HG03521 (cell line): Measurements from ENCODE around the gene SHE.
"Not testable (repeated sequence)": the region's sequence is repeated elsewhere in the genome, so short reads cannot be mapped to it uniquely, and the experiment has no call there.

Source experiments
- ATAC-seq: cut with Tn5 transposase; IDR thresholded peaks from one replicate; pipeline ENCODE4 v1.9.1; 2021; ENCODE audit warnings: mild to moderate bottlenecking, moderate library complexity; ENCODE audit not compliant: unreplicated experiment

The SHE gene

DNA sequence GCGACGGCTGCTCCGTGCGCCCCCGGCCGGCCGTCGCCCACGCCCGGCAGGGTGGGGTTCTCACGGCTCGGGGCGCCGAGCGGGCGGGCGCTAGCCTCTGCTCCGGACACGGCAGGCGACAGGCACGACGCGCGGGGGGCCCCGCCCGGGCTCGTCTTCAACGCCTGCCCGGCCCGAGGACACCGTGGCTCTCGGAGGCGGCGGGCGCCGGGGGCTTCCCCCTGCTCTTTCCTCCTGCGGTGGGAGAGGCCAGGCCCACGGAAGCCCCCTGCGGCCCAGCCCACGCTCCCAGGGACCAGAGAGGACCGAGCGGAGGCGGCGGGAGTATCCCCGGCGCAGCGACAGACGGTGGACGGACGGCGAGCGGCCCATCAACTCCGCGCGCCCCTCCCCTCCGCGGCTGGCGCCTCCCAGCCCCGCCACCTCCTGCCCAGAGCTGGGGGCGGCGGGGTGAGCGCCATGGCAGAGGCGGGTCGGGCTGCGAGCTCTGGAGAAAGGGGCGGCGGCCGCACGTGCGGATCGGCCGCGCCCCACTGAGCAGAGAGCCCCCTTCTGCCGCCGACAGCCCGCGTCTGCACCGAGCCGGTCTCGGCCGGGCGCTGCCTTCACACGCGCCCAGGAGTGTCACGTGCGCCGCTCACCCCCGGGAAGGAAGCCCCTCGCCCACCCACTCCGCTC, at the start of gene SHE, which contains the start of gene TDRD10:
Gene SHE (minus strand): TSS at position 347 of the 678 bp plus-strand sequence. CDS start 386 bp downstream, outside the sequence.
Gene TDRD10 (plus strand): TSS at position 154 of the 678 bp plus-strand sequence. CDS start 4,685 bp downstream, outside the sequence.
- ATAC-seq, result no peak

DNA sequence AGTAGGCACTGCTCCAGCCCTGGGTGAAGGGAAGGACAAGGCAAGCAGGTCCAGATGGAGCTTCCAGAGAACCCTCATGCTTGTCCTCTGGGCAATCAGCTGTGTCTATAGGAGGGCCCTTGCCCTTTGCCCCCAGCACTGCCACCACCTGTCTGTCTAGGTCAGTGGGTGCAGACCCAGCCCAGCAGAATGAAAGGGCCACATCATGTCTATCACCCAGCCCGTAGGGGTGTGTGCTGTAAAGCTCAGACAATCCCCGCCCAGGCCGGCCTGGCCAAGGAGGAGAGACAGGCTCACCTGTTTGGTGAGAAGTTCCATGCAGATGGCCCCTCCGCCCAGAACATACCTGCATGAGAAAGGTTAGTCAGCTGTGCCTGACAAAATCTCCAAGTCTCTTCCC, 49.3 kb upstream of the SHE start:
- ATAC-seq, result no peak

DNA sequence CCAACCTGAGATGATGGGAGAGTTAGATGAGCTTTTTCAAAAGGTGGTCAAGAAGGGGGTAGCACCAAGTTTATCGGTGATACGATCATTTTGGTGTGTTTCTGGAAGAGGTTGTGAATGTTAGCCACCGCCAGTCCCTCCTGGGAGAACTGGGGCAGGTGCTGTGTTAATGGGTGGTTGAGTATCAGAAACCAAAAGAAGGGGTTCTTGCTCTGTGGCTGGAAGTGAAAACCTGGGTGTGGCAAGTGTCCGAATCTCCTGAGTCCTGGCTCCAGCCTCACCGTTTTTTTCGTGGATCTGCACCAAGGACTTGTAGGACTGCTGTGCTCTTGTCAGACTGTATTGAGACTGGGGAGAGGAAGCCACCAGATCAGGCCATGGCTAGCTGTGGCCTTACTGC, 48.4 kb upstream of the SHE start:
- ATAC-seq, result no peak

DNA sequence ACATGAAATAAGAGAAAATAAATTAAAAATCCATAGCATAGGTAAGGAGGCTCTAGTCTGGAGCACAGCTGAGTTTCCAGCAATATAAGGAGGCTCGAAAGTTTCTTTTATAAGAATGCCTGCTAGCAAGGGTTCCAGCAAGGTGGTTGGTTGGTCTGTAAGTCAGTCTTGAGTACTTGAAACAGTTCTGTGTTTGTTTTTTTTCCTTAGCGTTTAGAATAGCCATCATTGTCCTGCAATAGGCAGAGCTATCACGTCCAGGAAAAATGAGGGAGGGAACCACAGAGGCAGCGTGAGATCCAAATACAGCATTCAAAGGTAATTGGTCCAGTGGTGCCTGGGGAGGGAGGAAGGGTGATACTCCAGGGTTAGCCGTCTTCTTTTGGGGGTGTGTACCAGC, 47.9 kb upstream of the SHE start:
- no peak for ATAC-seq

DNA sequence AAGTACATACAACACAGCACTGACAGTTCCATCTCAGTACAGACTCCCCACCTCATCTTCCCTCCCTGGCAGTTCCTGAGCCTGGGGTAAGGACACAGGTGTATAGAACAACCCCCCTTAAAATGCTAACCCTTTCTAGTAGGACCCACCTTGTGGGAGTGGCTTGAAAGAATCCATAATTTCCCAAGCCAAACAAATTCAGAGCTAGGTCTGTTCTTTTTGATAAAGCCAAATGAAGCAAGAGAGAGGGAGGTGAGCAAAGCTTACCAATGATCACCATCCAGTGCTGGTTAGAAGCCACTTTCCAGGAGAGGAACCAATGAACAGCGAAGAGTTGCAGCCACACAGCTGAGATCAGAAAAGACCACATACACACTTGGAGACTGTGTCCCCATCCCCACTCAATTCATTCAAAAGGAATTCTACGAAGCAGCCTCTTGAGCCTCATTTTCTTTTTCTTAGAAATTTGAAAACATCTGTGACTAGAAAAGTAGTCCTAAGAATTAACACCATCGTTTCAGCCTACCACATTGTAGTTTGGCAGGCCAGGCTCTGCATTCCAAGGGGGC, 47.1 kb upstream of the SHE start:
- ATAC-seq, result no peak

DNA sequence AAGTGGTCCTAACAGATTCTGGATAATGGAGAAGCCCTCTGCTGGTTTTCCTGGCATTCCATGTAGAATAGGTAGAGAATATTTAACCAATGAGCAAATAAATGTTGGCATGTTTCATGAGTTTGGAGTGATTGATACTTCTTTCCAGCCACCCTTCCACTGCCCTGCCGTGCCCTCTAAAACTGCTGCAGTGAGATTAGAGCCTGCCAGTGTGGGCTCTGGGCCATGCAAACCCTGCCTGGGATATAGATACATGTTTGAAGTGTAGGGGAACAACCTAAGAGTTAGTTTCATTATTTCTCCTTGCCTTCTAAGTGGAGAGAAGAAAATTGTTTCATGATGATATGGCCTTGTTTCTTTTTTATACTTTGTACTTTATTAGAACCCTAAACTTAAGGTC, 45.8 kb upstream of the SHE start:
- no peak for ATAC-seq

DNA sequence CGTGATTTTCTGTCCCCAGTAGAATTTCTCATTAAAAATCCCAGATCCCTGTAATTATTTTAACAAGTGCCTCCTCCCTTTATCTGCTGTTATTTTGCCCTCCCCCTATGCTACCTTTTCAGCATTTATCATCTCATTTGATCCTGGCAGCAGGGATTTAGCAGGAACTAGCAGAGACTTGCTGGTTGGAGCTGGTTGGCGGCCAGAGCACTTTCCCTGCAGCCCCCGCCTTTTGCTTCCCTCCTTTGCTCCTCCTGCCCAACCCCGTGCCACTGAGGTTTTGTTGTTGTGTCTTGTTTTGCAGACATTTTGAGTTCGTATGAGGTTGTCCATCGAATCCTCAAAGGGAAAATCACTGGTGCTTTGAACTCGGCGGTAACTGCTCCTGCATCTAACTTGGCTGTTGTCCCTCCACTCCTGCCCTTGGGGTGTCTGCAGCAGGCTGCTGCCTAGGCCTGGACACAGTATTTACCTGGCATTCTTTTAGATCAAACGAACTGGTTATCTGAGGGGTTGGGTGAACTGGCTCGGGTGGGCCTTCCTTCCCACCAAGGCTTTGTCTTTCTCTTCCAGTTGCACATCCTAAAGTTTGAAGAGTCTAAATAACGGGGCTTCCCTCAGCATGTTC, 45.0 kb upstream of the SHE start:
- ATAC-seq, result no peak

DNA sequence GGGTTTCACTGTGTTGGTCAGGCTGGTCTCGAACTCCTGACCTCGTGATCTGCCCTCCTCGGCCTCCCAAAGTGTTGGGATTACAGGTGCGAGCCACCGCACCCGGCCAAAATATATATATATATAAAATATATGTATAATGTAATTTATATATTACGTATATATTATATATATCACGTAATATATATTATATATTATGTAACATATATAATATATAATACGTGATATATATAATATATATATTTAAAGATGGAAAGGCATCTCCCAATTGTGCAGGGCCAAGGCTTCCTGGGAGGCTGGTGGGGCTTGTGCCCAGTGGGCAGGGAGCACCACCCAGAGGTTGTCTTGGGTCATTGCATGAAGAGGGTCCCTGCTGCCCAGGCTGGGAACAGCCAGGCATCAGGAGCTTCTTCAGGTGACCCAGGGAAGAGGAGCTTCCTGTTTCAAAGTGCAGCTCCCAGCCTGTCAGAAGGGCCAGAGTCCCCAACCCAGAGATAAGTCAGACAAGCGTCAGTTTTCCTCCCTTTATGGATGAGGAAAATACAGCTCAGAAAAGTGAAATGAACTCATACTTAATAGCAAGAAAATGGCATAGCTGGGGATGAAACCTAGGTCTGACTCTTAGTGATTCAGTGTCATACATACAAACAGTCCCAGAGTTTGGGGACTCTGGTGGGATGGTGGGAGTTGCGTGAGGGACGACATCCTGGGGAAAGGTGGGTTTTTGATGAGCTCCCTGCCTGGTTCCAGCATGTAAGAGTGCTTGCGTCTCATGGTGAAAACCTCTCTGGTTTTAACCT, 44.3 kb upstream of the SHE start:
- ATAC-seq, result no peak

DNA sequence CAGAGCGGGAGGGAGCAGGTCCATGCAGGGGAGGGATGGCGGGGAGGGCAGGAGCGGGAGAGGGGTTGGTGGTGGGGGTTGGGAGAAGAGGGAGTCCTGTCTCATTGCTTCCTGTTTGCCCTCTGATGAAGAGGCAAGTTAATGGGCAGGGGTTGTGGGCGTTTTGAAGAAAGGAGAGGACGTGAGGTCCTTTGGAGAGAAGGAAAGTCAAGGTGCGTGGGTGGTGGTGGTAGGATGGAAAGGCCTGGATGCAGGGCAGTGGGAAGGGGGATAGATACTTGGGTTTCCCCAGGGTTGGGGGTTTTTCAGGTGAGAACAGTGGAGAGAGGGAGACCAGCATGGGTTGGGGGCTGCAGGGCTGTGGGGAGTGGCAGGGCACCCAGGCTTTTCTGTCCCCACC, 39.0 kb upstream of the SHE start:
- ATAC-seq, result no peak

DNA sequence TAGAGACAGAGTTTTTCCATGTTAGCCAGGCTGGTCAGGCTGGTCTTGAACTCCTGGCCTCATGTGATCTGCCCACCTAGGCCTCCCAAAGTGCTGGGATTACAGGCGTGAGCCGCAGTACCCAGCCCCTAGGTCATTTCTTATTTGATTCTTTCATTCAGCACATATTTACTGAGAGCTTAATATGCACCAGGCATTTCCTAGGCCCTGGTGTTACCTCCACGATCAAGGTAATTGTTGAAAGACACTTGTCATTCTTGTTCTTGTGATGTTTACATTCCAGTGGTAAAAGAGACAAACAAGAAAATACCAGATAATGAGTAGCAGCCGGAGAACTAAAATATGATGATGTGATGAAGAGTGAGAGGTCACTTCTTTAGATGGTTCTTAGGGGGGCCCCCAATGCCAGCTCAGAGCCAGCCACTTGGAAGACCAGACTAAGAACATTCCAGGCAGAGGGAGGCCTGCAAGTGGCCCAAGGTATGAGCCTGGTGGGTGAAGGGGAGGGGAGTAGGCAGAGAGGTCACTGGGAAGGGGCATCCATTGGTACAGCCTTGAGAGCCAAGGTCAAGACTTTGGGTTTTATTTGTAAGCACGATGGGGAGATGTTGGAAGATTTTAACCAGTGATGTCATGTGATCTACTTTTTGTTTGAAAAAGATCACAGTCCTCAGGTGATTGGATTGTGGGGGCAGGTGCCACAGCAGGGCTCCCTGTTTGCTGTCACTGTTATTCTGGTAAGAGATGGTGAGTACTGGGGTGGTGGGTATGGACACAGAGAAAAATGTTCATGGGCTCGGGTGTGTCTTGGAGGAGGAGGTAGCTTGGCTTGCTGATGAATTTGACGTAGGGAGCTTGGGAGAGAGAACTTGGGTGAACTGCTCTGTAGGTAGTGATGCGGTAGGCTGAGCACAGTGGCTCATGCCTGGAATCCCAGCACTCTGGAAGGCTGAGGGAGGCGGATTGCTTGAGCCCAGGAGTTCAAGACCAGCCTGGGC, 37.6 kb upstream of the SHE start:
- ATAC-seq, result no peak

DNA sequence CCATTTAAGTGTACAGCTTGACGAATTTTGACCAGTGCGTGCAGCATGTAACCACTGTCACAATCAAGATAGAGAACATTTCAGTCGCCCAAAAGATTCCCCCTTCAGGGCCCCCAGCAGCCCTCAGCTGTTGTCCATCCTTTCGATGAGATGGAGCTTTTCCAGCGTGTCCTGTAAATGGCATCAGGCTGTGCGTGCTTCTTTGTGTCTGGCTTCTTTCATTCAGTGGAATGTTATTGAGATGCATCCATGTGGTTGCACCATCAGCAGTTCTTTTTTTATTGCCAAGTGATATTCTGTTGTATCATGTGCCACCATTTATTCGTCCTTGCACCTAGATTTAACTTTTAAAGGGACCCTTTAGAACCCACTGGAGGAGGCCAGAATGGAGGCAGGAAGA, 34.4 kb upstream of the SHE start:
- no peak for ATAC-seq

DNA sequence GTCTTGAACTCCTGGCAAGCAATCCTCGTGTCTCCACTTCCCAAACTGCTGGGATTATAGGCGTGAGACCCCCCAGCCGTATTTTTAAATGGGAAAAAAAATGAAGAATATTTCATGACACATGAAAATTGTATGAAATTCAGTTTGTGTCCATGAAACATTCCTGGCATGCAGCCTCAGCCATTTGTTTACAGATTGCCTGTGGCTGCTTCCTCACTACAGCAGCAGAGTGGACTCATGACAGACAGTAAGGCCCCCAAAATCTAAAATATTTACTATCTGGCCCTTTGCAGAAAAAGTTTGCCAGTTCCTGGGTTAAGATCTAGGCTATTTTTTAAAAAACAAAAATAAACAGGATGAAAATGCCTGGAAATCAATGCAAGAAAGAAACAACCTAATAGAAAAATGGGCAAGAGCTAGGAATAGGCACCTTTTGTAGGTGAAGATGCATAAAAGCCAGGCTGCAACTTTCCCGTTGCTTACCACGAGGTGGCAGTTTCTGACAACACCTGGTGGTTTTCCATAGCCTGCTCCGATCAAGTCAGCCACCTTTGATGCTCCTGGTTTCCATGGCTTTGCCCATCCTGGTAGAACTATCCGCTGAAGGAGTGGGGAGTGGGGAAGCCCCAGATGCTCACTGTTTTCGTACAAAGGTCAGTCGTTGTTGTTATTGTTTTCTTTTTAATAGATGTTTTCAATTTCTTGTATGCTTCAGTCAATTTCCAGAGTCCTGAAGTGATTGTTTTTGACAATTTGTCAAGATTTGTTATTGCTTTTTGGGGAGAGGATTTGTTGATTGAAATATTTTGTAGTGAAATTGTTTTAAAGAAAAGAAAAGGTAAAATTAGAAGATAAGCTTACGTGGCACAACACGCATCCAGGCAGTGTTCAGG, 32.0 kb upstream of the SHE start:
- no peak for ATAC-seq

DNA sequence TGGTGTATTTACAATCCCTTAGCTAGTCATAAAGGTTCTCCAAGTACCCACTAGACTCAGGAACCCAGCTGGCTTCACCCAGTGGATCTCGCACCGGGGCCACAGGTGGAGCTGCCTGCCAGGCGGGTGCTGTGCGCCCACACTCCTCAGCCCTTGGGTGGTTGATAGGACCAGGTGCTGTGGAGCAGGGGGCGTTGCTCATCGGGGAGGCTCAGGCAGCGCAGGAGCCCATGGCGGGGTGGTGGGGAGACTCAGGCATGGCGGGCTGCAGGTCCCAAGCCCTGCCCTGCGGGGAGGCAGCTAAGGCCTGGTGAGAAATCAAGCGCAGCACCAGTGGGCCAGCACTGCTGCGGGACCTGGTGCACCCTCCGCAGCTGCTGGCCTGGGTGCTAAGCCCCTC, 29.7 kb upstream of the SHE start:
- not testable (repeated sequence) for ATAC-seq

DNA sequence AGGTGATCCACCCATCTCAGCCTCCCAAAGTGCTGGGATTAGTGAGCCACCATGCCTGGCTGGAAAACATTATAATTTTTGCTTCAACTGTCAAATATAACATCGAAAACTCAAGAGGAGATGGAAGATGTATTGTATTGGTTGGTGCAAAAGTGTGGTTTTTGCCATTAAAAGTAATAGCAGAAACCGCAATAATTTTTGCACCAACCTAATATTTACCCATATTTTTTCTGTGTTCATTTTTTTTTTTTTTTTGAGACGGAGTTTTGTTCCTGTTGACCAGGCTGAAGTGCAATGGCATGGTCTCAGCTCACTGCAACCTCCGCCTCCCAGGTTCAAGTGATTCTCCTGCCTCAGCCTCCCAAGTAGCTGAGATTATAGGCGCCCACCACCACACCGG, 27.1 kb upstream of the SHE start:
- ATAC-seq, result no peak

DNA sequence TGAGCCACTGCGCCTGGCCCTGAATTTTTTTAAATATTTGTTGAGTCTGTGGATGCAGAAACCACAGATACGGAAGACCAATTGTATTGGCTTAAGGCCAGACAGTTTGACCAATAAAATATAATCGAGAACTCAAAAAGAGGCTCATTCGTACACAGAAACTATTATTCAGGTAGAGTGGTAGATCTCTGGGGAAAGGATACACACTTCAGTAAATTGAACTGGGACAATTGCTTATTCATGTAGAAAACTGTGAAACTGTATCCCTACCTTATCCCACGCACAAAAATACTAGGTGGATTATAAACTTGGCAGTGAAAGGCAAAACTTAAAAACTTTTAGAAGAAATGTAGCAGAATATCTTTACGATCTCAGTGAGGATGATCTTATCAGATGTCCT, 25.0 kb upstream of the SHE start:
- ATAC-seq, result no peak

DNA sequence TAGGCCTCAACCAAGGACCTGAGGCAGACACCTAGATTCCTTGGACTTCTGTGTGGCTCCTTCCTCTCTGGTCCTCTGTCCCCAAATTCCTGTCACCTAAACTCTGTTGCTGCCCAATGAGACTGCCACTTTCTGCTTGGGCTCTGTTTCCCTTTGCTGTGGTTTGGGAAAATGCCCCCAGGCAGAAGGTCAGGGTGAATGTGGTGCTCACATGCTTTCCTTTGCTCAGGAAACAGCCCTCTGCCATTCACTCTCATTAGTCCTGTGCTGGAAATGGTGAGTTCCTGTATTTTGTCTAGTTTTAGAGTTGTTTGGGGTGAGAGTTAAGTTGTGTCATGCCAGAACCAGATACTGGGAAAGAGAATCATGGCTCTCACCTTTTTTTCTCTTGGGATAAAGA, 22.7 kb upstream of the SHE start:
- no peak for ATAC-seq

DNA sequence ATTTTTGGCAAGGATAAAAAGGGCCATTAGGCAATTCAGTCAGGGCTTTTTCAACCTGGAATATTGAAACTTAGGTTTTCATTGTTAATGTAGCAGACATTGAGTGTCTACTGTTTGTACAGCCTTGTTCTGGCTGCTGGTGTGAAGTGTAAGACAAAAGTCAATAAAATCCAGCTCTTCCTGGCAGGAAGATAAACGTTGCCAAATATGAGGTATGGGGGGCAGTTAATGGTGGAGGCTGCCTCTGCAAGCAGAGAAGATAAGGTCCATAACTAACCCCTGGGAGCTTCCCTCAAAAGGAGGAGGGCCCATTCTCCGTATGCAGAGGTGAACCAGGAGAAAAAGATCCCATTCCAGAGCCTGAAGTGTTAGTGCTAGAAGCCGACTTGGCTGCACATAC, 19.5 kb upstream of the SHE start:
- no peak for ATAC-seq

DNA sequence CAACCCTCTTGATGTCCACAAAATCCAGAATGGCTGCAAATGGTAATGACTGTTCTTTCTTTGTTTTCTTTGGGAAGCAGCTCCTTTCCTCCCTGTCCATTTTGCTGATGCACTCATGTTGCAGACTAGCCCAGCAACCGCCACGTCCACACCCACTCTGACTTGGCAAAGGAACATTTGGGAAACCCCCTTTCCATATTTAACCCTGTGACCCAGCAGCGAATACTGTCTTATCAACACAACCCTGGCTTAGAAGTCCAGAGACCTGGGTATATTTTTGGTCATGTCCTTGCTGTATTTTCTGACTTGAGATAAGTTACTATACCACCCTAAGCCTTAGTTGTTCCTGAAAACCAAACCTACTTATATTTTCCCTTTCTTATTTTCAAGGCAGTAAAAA, 18.1 kb upstream of the SHE start:
- ATAC-seq, result no peak

DNA sequence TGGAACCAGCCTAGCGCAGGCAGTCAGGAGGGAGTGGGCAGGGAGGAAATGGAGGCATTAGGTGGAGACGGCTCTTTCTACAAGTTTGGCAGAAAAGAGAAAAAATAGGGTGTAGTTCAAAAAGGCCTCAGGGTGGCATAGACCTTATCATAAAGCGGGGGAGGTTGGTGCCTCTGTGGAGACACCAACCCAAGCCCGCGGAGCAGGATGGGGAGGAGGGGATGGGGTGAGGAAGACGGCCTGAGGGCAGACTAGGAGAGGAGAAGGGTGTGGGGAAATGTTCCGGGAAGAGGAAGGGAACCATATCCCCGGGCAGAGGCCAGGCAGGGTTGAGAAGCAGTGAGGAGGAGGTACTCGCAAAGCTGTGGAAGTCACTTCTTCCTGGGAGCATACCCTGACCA, 17.4 kb upstream of the SHE start:
- ATAC-seq, result no peak
